SU-DHL-6 (cell line): ENCODE measurements around the gene CSTB.

ENCODE experiments used
- CTCF ChIP-seq: fragments of 200-600 bp; sonication (generic); IDR thresholded peaks from one replicate; pipeline ENCODE4 v1.5.1; 2017; ENCODE audit warnings: antibody characterized with exemption, mild to moderate bottlenecking, low read length, moderate library complexity; ENCODE audit not compliant: insufficient read depth, poor library complexity, severe bottlenecking
- EZH2phosphoT487 ChIP-seq: fragments of 200-600 bp; sonication (generic), shearing (Covaris generic); conservative IDR thresholded peaks from 2 replicates; pipeline ENCODE4 v1.6.1; 2018; ENCODE audit warnings: mild to moderate bottlenecking, antibody characterized with exemption, low read length, moderate library complexity, mixed read lengths

GRCh38 chr21:43824333-43825241 is 48.5 kb upstream of the CSTB start:
- TF ChIP-seq CTCF: no peak
- TF ChIP-seq EZH2phosphoT487: no peak
